Measurements from ENCODE around the gene VSIG1. TPM values are rescaled to one million over a fixed set of nuclear protein-coding genes. Genes with fewer than 3 reads are reported as not detected.

Gene VSIG1
- total RNA-seq, 2 donors from 2014 or later = 20.9 to 32.6 TPM

GRCh38 chrX:108032944-108033343, 11.9 kb upstream of the VSIG1 start:
- H3K4me1 Mint-ChIP-seq = peaks cover 35% of the 10 kb centered on the region
- DNase-seq = no peak
- no peak overlapping the region for H3K4me3 Mint-ChIP-seq
- no peaks in the 10 kb centered on the region for H3K27me3 Mint-ChIP-seq
- H3K27ac Mint-ChIP-seq = peak overlapping the region; percentile 45
- ATAC-seq = no peak
- H3K9me3 ChIP-seq (ENCODE audit: control insufficient read depth, low read length, poor library complexity, severe bottlenecking) = no peaks in the 10 kb centered on the region
- H3K36me3 Mint-ChIP-seq (ENCODE audit: low read depth) = peaks cover 2% of the 10 kb centered on the region

GRCh38 chrX:108033890-108034289, 11.0 kb upstream of the VSIG1 start:
- ATAC-seq (no peak), DNase-seq (no peak)
- Mint-ChIP-seq H3K27ac (no peak overlapping the region), H3K27me3 (no peaks in the 10 kb centered on the region), H3K4me3 (no peak overlapping the region), H3K4me1 (peaks cover 36% of the 10 kb centered on the region), H3K36me3 (ENCODE audit: low read depth) (peaks cover 2% of the 10 kb centered on the region)
- H3K9me3 ChIP-seq (ENCODE audit: control insufficient read depth, low read length, poor library complexity, severe bottlenecking) = no peaks in the 10 kb centered on the region

GRCh38 chrX:108034725-108035124, 10.1 kb upstream of the VSIG1 start:
- no peaks in the 10 kb centered on the region for H3K9me3 ChIP-seq (ENCODE audit: control insufficient read depth, low read length, poor library complexity, severe bottlenecking)
- Mint-ChIP-seq H3K27me3 (no peaks in the 10 kb centered on the region), H3K4me1 (peaks cover 33% of the 10 kb centered on the region), H3K27ac (peak overlapping the region; percentile 6), H3K4me3 (no peak overlapping the region), H3K36me3 (ENCODE audit: low read depth) (peaks cover 2% of the 10 kb centered on the region)
- ATAC-seq (no peak), DNase-seq (no peak)

- Mint-ChIP-seq H3K27ac (no peak overlapping the region), H3K4me1 (peaks cover 26% of the 10 kb centered on the region), H3K36me3 (ENCODE audit: low read depth) (peaks cover 2% of the 10 kb centered on the region), H3K4me3 (no peak overlapping the region), H3K27me3 (no peaks in the 10 kb centered on the region)
- ATAC-seq (no peak), DNase-seq (no peak)
- H3K9me3 ChIP-seq (ENCODE audit: control insufficient read depth, low read length, poor library complexity, severe bottlenecking) = no peaks in the 10 kb centered on the region
Measured at GRCh38 chrX:108036298-108036973, 8.4 kb upstream of the VSIG1 start.

- Mint-ChIP-seq H3K4me1 (peaks cover 5% of the 10 kb centered on the region), H3K27me3 (no peaks in the 10 kb centered on the region), H3K27ac (peak overlapping the region; percentile 49), H3K36me3 (ENCODE audit: low read depth) (no peaks in the 10 kb centered on the region), H3K4me3 (no peak overlapping the region)
- no peak for DNase-seq
- H3K9me3 ChIP-seq (ENCODE audit: control insufficient read depth, low read length, poor library complexity, severe bottlenecking) = no peaks in the 10 kb centered on the region
- no peak for ATAC-seq
Measured at GRCh38 chrX:108049649-108050048, 4.8 kb downstream of the VSIG1 start.

- no peaks in the 10 kb centered on the region for H3K27me3 Mint-ChIP-seq
- peak overlapping the region; percentile 49 for H3K27ac Mint-ChIP-seq
- no peak for ATAC-seq
- H3K36me3 Mint-ChIP-seq (ENCODE audit: low read depth) = no peaks in the 10 kb centered on the region
- peaks cover 7% of the 10 kb centered on the region for H3K4me1 Mint-ChIP-seq
- H3K4me3 Mint-ChIP-seq = no peak overlapping the region
- DNase-seq = no peak
- no peaks in the 10 kb centered on the region for H3K9me3 ChIP-seq (ENCODE audit: control insufficient read depth, low read length, poor library complexity, severe bottlenecking)
Measured at GRCh38 chrX:108053218-108053617, 8.4 kb downstream of the VSIG1 start.

GRCh38 chrX:108055546-108055945, 10.7 kb downstream of the VSIG1 start:
- no peak for ATAC-seq
- DNase-seq = no peak
- H3K4me3 Mint-ChIP-seq = no peak overlapping the region
- peaks cover 3% of the 10 kb centered on the region for H3K36me3 Mint-ChIP-seq (ENCODE audit: low read depth)
- peaks cover 17% of the 10 kb centered on the region for H3K4me1 Mint-ChIP-seq
- no peaks in the 10 kb centered on the region for H3K9me3 ChIP-seq (ENCODE audit: control insufficient read depth, low read length, poor library complexity, severe bottlenecking)
- H3K27ac Mint-ChIP-seq = no peak overlapping the region
- H3K27me3 Mint-ChIP-seq = no peaks in the 10 kb centered on the region

- no peak for DNase-seq
- H3K27me3 Mint-ChIP-seq = no peaks in the 10 kb centered on the region
- H3K27ac Mint-ChIP-seq = no peak overlapping the region
- no peaks in the 10 kb centered on the region for H3K9me3 ChIP-seq (ENCODE audit: control insufficient read depth, low read length, poor library complexity, severe bottlenecking)
- ATAC-seq = no peak
- peaks cover 3% of the 10 kb centered on the region for H3K36me3 Mint-ChIP-seq (ENCODE audit: low read depth)
- peaks cover 17% of the 10 kb centered on the region for H3K4me1 Mint-ChIP-seq
- H3K4me3 Mint-ChIP-seq = no peak overlapping the region
Measured at GRCh38 chrX:108059801-108060200, 14.9 kb downstream of the VSIG1 start.

GRCh38 chrX:108064001-108064400, 19.1 kb downstream of the VSIG1 start:
- H3K27ac Mint-ChIP-seq = no peak overlapping the region
- ATAC-seq = no peak
- H3K36me3 Mint-ChIP-seq (ENCODE audit: low read depth) = no peaks in the 10 kb centered on the region
- no peak overlapping the region for H3K4me3 Mint-ChIP-seq
- no peaks in the 10 kb centered on the region for H3K27me3 Mint-ChIP-seq
- H3K9me3 ChIP-seq (ENCODE audit: control insufficient read depth, low read length, poor library complexity, severe bottlenecking) = no peaks in the 10 kb centered on the region
- DNase-seq = no peak
- H3K4me1 Mint-ChIP-seq = peaks cover 7% of the 10 kb centered on the region

- H3K27me3 Mint-ChIP-seq = no peaks in the 10 kb centered on the region
- no peak overlapping the region for H3K4me3 Mint-ChIP-seq
- no peaks in the 10 kb centered on the region for H3K9me3 ChIP-seq (ENCODE audit: control insufficient read depth, low read length, poor library complexity, severe bottlenecking)
- ATAC-seq (no peak), DNase-seq (no peak)
- peaks cover 4% of the 10 kb centered on the region for H3K4me1 Mint-ChIP-seq
- no peaks in the 10 kb centered on the region for H3K36me3 Mint-ChIP-seq (ENCODE audit: low read depth)
- H3K27ac Mint-ChIP-seq = peak overlapping the region; percentile 49
Measured at GRCh38 chrX:108064613-108065012, 19.7 kb downstream of the VSIG1 start.

- Mint-ChIP-seq H3K36me3 (ENCODE audit: low read depth) (no peaks in the 10 kb centered on the region), H3K27ac (peak overlapping the region; percentile 49), H3K4me1 (peaks cover 3% of the 10 kb centered on the region), H3K27me3 (no peaks in the 10 kb centered on the region), H3K4me3 (no peak overlapping the region)
- no peaks in the 10 kb centered on the region for H3K9me3 ChIP-seq (ENCODE audit: control insufficient read depth, low read length, poor library complexity, severe bottlenecking)
- ATAC-seq (no peak), DNase-seq (no peak)
Measured at GRCh38 chrX:108068121-108068520, 23.3 kb downstream of the VSIG1 start.

- no peak for ATAC-seq
- Mint-ChIP-seq H3K27me3 (no peaks in the 10 kb centered on the region), H3K4me1 (peaks cover 3% of the 10 kb centered on the region), H3K4me3 (no peak overlapping the region), H3K36me3 (ENCODE audit: low read depth) (peaks cover 9% of the 10 kb centered on the region), H3K27ac (peak overlapping the region; percentile 66)
- no peak for DNase-seq
- H3K9me3 ChIP-seq (ENCODE audit: control insufficient read depth, low read length, poor library complexity, severe bottlenecking) = no peaks in the 10 kb centered on the region
Measured at GRCh38 chrX:108070891-108071290, 26.0 kb downstream of the VSIG1 start.

GRCh38 chrX:108071578-108071977, 26.7 kb downstream of the VSIG1 start:
- ATAC-seq = peak; percentile 37
- peaks cover 3% of the 10 kb centered on the region for H3K4me1 Mint-ChIP-seq
- DNase-seq = no peak
- H3K27ac Mint-ChIP-seq = peak overlapping the region; percentile 62
- no peaks in the 10 kb centered on the region for H3K27me3 Mint-ChIP-seq
- H3K4me3 Mint-ChIP-seq = no peak overlapping the region
- no peaks in the 10 kb centered on the region for H3K9me3 ChIP-seq (ENCODE audit: control insufficient read depth, low read length, poor library complexity, severe bottlenecking)
- peaks cover 9% of the 10 kb centered on the region for H3K36me3 Mint-ChIP-seq (ENCODE audit: low read depth)

- no peak overlapping the region for H3K4me3 Mint-ChIP-seq
- DNase-seq (no peak), ATAC-seq (no peak)
- H3K4me1 Mint-ChIP-seq = peaks cover 3% of the 10 kb centered on the region
- no peaks in the 10 kb centered on the region for H3K9me3 ChIP-seq (ENCODE audit: control insufficient read depth, low read length, poor library complexity, severe bottlenecking)
- H3K36me3 Mint-ChIP-seq (ENCODE audit: low read depth) = peaks cover 9% of the 10 kb centered on the region
- H3K27ac Mint-ChIP-seq = no peak overlapping the region
- H3K27me3 Mint-ChIP-seq = no peaks in the 10 kb centered on the region
Measured at GRCh38 chrX:108072746-108073145, 27.9 kb downstream of the VSIG1 start.
